Ishikawa (cell line): ENCODE measurements around the gene RHOC.

ENCODE experiments used
- CEBPB ChIP-seq: IDR thresholded peaks from 2 replicates; pipeline ENCODE4 v1.6.1; 2012
- CREB1 ChIP-seq: IDR thresholded peaks from 2 replicates; pipeline ENCODE4 v1.6.1; 2012; ENCODE audit warnings: low read depth
- EGR1 ChIP-seq: IDR thresholded peaks from 2 replicates; pipeline ENCODE4 v1.6.1; 2012
- EP300 ChIP-seq: IDR thresholded peaks from 2 replicates; pipeline ENCODE4 v1.6.1; 2012; ENCODE audit warnings: borderline replicate concordance
- FOXM1 ChIP-seq: IDR thresholded peaks from 2 replicates; pipeline ENCODE4 v1.6.1; 2012; ENCODE audit warnings: low read depth, borderline replicate concordance
- NFIC ChIP-seq: IDR thresholded peaks from 2 replicates; pipeline ENCODE4 v1.6.1; 2012
- RAD21 ChIP-seq: IDR thresholded peaks from 2 replicates; pipeline ENCODE4 v1.6.1; 2012; ENCODE audit warnings: low read depth
- TAF1 ChIP-seq: IDR thresholded peaks from 2 replicates; pipeline ENCODE4 v1.6.1; 2012; ENCODE audit warnings: low read depth, mild to moderate bottlenecking
- TCF12 ChIP-seq: IDR thresholded peaks from 2 replicates; pipeline ENCODE4 v1.6.1; 2012; ENCODE audit warnings: low read depth
- TEAD4 ChIP-seq: IDR thresholded peaks from 2 replicates; pipeline ENCODE4 v1.6.1; 2012
- YY1 ChIP-seq: IDR thresholded peaks from 2 replicates; pipeline ENCODE4 v1.6.1; 2012; ENCODE audit warnings: low read depth
- ZBTB7A ChIP-seq: IDR thresholded peaks from 2 replicates; pipeline ENCODE4 v1.6.1; 2012; ENCODE audit warnings: low read depth
- TF ChIP-seq, protein P1 (sequence below): IDR thresholded peaks from 2 replicates; pipeline ENCODE4 v1.6.1; 2012
- TF ChIP-seq, protein P2 (sequence below): IDR thresholded peaks from 2 replicates; pipeline ENCODE4 v1.6.1; 2012
- TF ChIP-seq, protein P3 (sequence below): IDR thresholded peaks from 2 replicates; pipeline ENCODE4 v1.6.1; 2012; ENCODE audit warnings: low read depth, mild to moderate bottlenecking

Gene RHOC

DNA sequence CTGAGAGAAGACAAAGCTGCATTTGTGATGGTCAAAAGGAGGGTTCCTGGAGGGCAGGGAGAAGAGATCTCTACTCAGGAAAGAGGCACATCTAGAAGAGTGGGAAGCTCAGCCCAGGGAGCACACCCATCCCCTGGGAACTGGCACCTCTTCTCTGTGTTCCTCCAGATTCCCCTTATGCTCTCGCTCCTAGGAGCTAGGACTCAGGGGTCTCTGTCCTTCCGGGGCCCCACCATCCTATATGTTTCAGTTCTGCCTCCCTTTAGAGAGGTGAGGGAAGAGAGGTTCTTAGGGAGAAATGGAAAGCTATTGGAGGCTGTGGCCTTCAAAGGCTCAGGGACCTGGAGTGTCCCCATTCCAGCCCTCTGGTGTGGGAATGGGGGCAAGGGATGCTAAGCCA lies 12.8 kb upstream of the RHOC start:
- TF ChIP-seq TCF12 (no peak), CEBPB (no peak), FOXM1 (no peak), RAD21 (no peak), TEAD4 (no peak), ZBTB7A (no peak), NFIC (no peak), YY1 (no peak), TAF1 (no peak), EP300 (no peak), CREB1 (no peak), EGR1 (no peak)
- TF ChIP-seq, protein P1, sequence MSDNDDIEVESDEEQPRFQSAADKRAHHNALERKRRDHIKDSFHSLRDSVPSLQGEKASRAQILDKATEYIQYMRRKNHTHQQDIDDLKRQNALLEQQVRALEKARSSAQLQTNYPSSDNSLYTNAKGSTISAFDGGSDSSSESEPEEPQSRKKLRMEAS, result no peak
- TF ChIP-seq, protein P2, sequence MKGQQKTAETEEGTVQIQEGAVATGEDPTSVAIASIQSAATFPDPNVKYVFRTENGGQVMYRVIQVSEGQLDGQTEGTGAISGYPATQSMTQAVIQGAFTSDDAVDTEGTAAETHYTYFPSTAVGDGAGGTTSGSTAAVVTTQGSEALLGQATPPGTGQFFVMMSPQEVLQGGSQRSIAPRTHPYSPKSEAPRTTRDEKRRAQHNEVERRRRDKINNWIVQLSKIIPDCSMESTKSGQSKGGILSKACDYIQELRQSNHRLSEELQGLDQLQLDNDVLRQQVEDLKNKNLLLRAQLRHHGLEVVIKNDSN, result no peak
- TF ChIP-seq, protein P3, sequence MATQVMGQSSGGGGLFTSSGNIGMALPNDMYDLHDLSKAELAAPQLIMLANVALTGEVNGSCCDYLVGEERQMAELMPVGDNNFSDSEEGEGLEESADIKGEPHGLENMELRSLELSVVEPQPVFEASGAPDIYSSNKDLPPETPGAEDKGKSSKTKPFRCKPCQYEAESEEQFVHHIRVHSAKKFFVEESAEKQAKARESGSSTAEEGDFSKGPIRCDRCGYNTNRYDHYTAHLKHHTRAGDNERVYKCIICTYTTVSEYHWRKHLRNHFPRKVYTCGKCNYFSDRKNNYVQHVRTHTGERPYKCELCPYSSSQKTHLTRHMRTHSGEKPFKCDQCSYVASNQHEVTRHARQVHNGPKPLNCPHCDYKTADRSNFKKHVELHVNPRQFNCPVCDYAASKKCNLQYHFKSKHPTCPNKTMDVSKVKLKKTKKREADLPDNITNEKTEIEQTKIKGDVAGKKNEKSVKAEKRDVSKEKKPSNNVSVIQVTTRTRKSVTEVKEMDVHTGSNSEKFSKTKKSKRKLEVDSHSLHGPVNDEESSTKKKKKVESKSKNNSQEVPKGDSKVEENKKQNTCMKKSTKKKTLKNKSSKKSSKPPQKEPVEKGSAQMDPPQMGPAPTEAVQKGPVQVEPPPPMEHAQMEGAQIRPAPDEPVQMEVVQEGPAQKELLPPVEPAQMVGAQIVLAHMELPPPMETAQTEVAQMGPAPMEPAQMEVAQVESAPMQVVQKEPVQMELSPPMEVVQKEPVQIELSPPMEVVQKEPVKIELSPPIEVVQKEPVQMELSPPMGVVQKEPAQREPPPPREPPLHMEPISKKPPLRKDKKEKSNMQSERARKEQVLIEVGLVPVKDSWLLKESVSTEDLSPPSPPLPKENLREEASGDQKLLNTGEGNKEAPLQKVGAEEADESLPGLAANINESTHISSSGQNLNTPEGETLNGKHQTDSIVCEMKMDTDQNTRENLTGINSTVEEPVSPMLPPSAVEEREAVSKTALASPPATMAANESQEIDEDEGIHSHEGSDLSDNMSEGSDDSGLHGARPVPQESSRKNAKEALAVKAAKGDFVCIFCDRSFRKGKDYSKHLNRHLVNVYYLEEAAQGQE, result no peak

GRCh38 chr1:112718691-112719418 lies 11.9 kb upstream of the RHOC start:
- TF ChIP-seq RAD21 (peak; percentile 81), EGR1 (peak; percentile 54), YY1 (0 out of 2 replicates have a peak, but pooled peaks have one; percentile 39), EP300 (no peak), TEAD4 (peak; percentile 20; the same call in 1 of the 2 replicates)
- TF ChIP-seq, protein P1, result peak; percentile 52; the same call in 1 of the 2 replicates

DNA sequence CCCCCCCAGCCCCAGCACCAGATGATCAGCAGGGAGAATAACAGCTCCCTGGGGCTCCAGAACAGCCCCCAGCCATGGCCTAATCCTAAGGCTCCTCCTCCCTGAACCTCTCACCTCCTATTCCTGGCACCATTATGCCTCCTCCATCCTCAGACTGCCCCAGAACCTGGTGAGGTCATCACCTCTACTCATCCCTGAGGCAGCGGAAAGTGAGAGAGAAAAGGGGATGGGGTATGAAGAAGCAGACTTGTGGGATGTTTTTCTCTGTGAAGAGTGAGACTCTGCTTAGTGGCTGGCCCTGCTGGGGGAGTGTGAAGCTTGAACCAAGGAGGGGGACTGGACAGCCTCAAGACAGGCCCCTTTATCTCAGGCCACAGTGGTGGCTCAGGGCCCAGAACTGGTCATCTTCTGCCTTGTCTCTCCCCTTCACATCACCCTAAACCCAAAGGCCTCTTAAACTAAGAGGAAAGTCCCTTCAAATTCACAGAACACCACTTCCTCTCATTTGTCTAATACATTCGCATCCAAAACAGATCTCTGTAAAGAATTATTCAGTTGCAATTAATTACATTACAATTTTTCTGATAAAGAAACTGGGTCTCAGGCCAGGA lies 10.4 kb upstream of the RHOC start:
- TF ChIP-seq CEBPB (no peak), FOXM1 (no peak), RAD21 (no peak)
- TF ChIP-seq, protein P3, result no peak

DNA sequence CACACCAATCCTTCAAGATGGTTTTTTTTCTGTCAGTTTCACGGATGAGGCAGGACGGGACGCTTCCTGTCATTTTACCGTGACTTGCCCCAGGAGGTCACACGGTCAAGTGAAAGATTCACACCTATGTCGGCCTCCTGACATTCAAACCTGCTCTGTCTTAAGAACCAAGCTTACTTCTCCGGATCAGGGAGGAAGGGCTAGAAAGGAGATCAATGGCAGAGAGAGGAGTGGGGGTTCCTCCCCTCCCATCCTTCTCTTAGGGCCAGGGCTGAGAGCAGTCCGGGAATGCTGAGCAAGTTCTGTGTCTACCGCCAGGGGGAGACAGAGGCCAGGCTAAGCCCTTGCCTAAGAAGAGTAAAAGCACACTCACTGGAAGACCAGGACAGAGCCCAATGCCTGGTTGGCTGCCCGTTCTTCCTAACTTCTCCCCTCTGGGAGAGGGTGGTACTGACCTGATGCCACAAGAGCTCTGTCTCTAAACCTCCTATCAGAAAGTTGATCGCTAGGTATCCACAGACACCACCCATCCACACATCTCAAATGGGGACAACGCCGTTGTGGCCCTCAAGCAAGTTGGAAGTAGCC lies 9.3 kb upstream of the RHOC start:
- TF ChIP-seq RAD21, result peak; percentile 100
- TF ChIP-seq NFIC, result no peak
- TF ChIP-seq CREB1, result no peak
- TF ChIP-seq TEAD4, result peak; percentile 61

- TF ChIP-seq ZBTB7A (no peak), CREB1 (no peak), RAD21 (no peak), TCF12 (no peak), TAF1 (no peak), TEAD4 (no peak), FOXM1 (no peak), NFIC (peak; percentile 61; the same call in 1 of the 2 replicates)
- TF ChIP-seq, protein P1, result peak; percentile 11
- TF ChIP-seq, protein P3, result no peak
- TF ChIP-seq, protein P2, result no peak
Measured at GRCh38 chr1:112715264-112716053, 8.5 kb upstream of the RHOC start, which contains the start of gene PPM1J. Gene PPM1J (minus strand): TSS chr1:112715332. CDS start chr1:112715301, 31 bp downstream.
